T-cell (primary cell): Measurements from ENCODE around the gene KIAA1328. TPM values are rescaled to one million over a fixed set of nuclear protein-coding genes. Genes with fewer than 3 reads are reported as not detected.

ENCODE experiments used
- ATAC-seq, 4 experiments: fragments of 200-7000 bp in 3 of 4; fragments of 150-1000 bp in 1 of 4; cut with Tn5 transposase; replicated peaks in 1 of 4; 1 replicate in 3 of 4; 2 replicates in 1 of 4; pipeline ENCODE4 v1.10.0; 2021; ENCODE audit warnings: moderate library complexity in 3 of 4, mild to moderate bottlenecking in 2 of 4, moderate number of reproducible peaks in 1 of 4
- CTCF ChIA-PET, 2 donors: fragments of 300-600 bp; sonication (Branson Sonifier 250); formaldehyde crosslinking; loops; one replicate each; lab custom pipeline; 2022; ENCODE audit warnings: antibody characterized with exemption in 2 of 2; lab: Charles Lee
- POLR2A ChIA-PET, 2 donors: fragments of 300-600 bp; sonication (Branson Sonifier 250); formaldehyde crosslinking; loops; one replicate each; lab custom pipeline; 2022; ENCODE audit warnings: antibody characterized with exemption in 2 of 2; lab: Charles Lee
- DNase-seq, 35 experiments: peaks; one replicate each; pipeline versions ENCODE4 v3.0.0 to v3.0.0-alpha.2; 2013 to 2023
- H3K27ac ChIP-seq: one replicate; pipeline ENCODE4 v1.5.1; 2013; ENCODE audit warnings: low read length
- H3K27me3 ChIP-seq, 2 experiments: replicated peaks in 1 of 2; 1 replicate in 1 of 2; 2 replicates in 1 of 2; pipeline versions ENCODE4 v1.6.1 to v1.7.0; 2013; ENCODE audit warnings: low read length in 1 of 2, mixed read lengths in 1 of 2; ENCODE audit not compliant: control insufficient read depth in 2 of 2, insufficient read depth in 2 of 2; ENCODE audit errors: extremely low read depth in 1 of 2
- H3K36me3 ChIP-seq, 2 donors: 1 replicate in 1 of 2; 2 replicates in 1 of 2; pipeline versions ENCODE4 v1.6.1 to v1.7.0; 2013; ENCODE audit warnings: low read length in 1 of 2; ENCODE audit not compliant: control insufficient read depth in 2 of 2, insufficient read depth in 1 of 2; ENCODE audit errors: extremely low read depth in 1 of 2
- H3K4me1 ChIP-seq, 2 experiments: 1 replicate in 1 of 2; 2 replicates in 1 of 2; pipeline versions ENCODE4 v1.6.1 to v1.7.0; 2013; ENCODE audit warnings: low read length in 2 of 2, mixed read lengths in 1 of 2; ENCODE audit not compliant: insufficient read depth in 2 of 2, control insufficient read depth in 1 of 2; ENCODE audit errors: extremely low read depth in 1 of 2
- H3K4me3 ChIP-seq, 2 donors: 1 replicate in 1 of 2; 2 replicates in 1 of 2; pipeline versions ENCODE4 v1.5.1 to v1.7.0; 2013; ENCODE audit warnings: mild to moderate bottlenecking in 2 of 2, low read length in 1 of 2, moderate library complexity in 1 of 2; ENCODE audit not compliant: control insufficient read depth in 1 of 2; ENCODE audit errors: extremely low read depth in 1 of 2
- H3K9me3 ChIP-seq: 2 replicates; pipeline ENCODE4 v1.7.0; 2013
- H3K27ac Mint-ChIP-seq, 2 donors: one replicate each; pipeline ENCODE4 v1.8.0; 2020 to 2021; ENCODE audit warnings: mild to moderate bottlenecking in 2 of 2, mixed read lengths in 2 of 2
- H3K27me3 Mint-ChIP-seq, 2 donors: one replicate each; pipeline ENCODE4 v1.8.0; 2021 to 2022; ENCODE audit warnings: mixed read lengths in 2 of 2
- H3K36me3 Mint-ChIP-seq: one replicate; pipeline ENCODE4 v1.8.0; 2021; ENCODE audit warnings: mixed read lengths
- H3K4me1 Mint-ChIP-seq, 3 donors: one replicate each; pipeline ENCODE4 v1.8.0; 2020 to 2022; ENCODE audit warnings: mixed read lengths in 3 of 3, mild to moderate bottlenecking in 1 of 3
- H3K4me3 Mint-ChIP-seq, 3 donors: one replicate each; pipeline ENCODE4 v1.8.0; 2020 to 2022; ENCODE audit warnings: mild to moderate bottlenecking in 3 of 3, mixed read lengths in 3 of 3, moderate library complexity in 3 of 3
- H3K9me3 Mint-ChIP-seq, 3 donors: one replicate each; pipeline ENCODE4 v1.8.0; 2020 to 2022; ENCODE audit warnings: mixed read lengths in 3 of 3
- WGBS: methylation state at CpG from one replicate; pipeline ENCODE4 v1.1.5; 2013; ENCODE audit warnings: missing lambda C conversion rate; ENCODE audit not compliant: insufficient coverage; 5-methylcytosine and 5-hydroxymethylcytosine counted together
- total RNA-seq, 35 experiments: library from RNA in 6 of 35; stranded (reverse) in 6 of 35; fragments of 120-200 nt in 1 of 35; gene quantifications; one replicate each; pipeline versions ENCODE4 v1.2.1 to v1.2.4 and lab custom pipeline; 2013 to 2026

The KIAA1328 gene
- total RNA-seq, 5 donors from 2014 or later (not counting 1 experiment from before 2014, with no cell fraction given): 10.0 to 17.0 (median 11.5) TPM

DNA sequence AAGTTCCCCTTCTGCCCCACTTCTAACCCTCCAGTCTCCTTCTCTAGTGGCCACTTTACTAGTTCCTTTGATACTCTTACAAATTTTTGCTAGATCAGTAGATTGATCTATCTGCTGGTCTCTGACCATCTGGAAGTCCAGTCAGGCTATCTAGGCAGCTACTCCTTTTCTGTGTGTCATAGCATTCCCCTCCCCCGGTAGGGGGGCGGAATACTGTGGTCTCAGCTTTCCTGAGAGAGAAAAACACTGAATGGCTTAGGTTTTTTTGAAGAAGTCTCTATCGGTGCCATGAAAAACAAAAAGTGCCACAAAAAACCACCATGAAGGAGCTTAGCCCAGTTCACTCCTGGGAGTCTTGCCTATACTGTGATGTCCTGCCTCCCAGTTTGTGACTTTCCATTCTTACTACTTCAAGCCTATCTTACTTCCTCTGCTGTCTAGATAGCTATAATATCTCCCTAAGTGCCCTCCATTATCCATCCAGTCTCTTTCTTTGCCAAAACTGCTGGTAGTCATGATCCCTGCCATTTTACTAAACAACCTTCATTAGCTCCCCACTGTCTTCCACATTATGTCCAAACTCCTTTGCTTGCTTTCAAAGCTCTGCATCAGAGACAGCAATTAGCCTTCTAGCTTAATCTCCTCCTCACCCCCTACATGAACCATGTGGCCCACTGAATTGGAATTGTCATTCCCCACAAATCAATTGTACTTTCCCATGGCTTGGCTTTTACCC lies 30.0 kb upstream of the KIAA1328 start:
- Histone ChIP-seq H3K27me3 (no peaks in the 10 kb centered on the region), H3K4me3 (no peak overlapping the region), H3K4me1 (no peaks in the 10 kb centered on the region), H3K36me3 (peaks cover 5 to 74% of the 10 kb centered on the region in 2 donors), H3K9me3 (no peaks in the 10 kb centered on the region), H3K27ac (no peak overlapping the region)
- no peak for DNase-seq
- Mint-ChIP-seq H3K4me3 (no peak overlapping the region), H3K4me1 (no peaks in the 10 kb centered on the region), H3K27me3 (no peaks in the 10 kb centered on the region), H3K27ac (no peak overlapping the region), H3K9me3 (no peaks in the 10 kb centered on the region), H3K36me3 (peaks cover 80% of the 10 kb centered on the region)
- ChIA-PET CTCF (interaction anchor here in 1 of 2 donors (1.7 kb wide), 1 partner anchor 11 kb away, joined by 6 read pairs; no protein-coding TSS in a partner anchor), POLR2A (interaction anchor here in 1 of 2 donors (0.6 kb wide), 1 partner anchor 104 kb away, joined by 3 read pairs; no protein-coding TSS in a partner anchor)
- no peak for ATAC-seq
- no CpG with 5 or more reads among the region's 3 CpGs for WGBS

DNA sequence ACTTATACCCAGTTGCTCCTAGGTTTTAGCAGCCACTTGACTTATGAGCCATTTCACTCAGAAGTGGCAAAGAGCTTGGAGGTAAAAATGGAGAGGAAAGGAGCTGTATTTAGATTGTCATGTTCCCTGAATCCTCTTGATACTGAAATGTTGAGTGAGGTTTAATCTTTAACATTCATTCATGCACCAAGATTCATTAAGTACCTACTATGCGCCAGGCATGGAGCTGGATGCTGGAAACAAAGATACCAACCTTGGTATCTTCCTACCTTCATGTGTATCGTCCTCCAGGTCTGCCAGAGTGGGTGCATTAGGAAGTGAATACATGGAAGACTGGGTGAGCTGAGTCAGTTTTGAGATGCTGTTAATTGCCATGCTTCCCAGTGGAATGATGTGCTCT lies 23.8 kb upstream of the KIAA1328 start:
- POLR2A ChIA-PET: no interaction called here

DNA sequence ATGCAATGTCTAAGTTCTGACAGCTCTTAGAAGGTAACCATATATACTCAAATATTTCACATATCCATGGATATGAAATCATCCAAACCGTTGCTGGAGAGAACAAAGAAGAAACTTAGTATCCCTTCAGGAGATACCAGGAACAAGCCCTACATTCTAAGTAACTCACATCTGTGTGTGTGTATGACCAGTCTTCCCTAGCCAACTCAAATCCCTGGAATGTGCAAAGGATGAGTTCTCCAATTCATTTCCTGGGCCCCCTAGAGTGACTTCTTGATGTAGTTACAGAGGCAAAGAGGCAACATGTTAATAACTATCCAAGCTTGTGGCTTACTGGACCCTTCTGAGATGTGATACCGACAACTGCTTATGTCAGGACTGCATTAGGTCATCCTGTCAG lies 20.2 kb upstream of the KIAA1328 start:
- H3K9me3 Mint-ChIP-seq: no peaks in the 10 kb centered on the region
- ChIA-PET POLR2A (no interaction called here), CTCF (interaction anchor here (0.6 to 2.4 kb wide), 7 partner anchors 9 to 1396 kb away, joined by 3 to 14 read pairs (median 5); partner anchors contain the start of genes KIAA1328 (in 1 of the 2) and TPGS2 (in 1 of the 2))
- peaks cover 0 to 6% (median 6%) of the 10 kb centered on the region in 3 donors for H3K4me1 Mint-ChIP-seq
- H3K36me3 Mint-ChIP-seq: peaks cover 42% of the 10 kb centered on the region
- ATAC-seq (no peak), DNase-seq (no peak)
- H3K4me3 Mint-ChIP-seq: no peak overlapping the region
- H3K27me3 Mint-ChIP-seq: no peaks in the 10 kb centered on the region
- Histone ChIP-seq H3K9me3 (no peaks in the 10 kb centered on the region), H3K4me3 (no peak overlapping the region), H3K4me1 (peaks cover 0 to 2% of the 10 kb centered on the region in 2 experiments), H3K36me3 (peaks cover 10 to 51% of the 10 kb centered on the region in 2 donors), H3K27me3 (no peaks in the 10 kb centered on the region), H3K27ac (no peak overlapping the region)
- WGBS: 100% methylated on average over 1 of the region's 2 CpGs
- H3K27ac Mint-ChIP-seq: no peak overlapping the region

More for the DNA sequence above, 23.8 kb upstream of the KIAA1328 start:
- Mint-ChIP-seq H3K27ac (no peak overlapping the region), H3K4me1 (peaks cover 0 to 6% (median 6%) of the 10 kb centered on the region in 3 donors), H3K36me3 (peaks cover 60% of the 10 kb centered on the region), H3K9me3 (no peaks in the 10 kb centered on the region), H3K4me3 (no peak overlapping the region), H3K27me3 (no peaks in the 10 kb centered on the region)
- Histone ChIP-seq H3K27me3 (no peaks in the 10 kb centered on the region), H3K4me3 (no peak overlapping the region), H3K4me1 (peaks cover 0 to 2% of the 10 kb centered on the region in 2 experiments), H3K27ac (no peak overlapping the region), H3K36me3 (peaks cover 10 to 62% of the 10 kb centered on the region in 2 donors), H3K9me3 (no peaks in the 10 kb centered on the region)
- ATAC-seq: no peak
- no peak for DNase-seq
- no CpG with 5 or more reads among the region's 2 CpGs for WGBS
- CTCF ChIA-PET: interaction anchor here in 1 of 2 donors (1.6 kb wide), 1 partner anchor 24 kb away, joined by 4 read pairs; the partner anchor contains the start of genes KIAA1328 and TPGS2

DNA sequence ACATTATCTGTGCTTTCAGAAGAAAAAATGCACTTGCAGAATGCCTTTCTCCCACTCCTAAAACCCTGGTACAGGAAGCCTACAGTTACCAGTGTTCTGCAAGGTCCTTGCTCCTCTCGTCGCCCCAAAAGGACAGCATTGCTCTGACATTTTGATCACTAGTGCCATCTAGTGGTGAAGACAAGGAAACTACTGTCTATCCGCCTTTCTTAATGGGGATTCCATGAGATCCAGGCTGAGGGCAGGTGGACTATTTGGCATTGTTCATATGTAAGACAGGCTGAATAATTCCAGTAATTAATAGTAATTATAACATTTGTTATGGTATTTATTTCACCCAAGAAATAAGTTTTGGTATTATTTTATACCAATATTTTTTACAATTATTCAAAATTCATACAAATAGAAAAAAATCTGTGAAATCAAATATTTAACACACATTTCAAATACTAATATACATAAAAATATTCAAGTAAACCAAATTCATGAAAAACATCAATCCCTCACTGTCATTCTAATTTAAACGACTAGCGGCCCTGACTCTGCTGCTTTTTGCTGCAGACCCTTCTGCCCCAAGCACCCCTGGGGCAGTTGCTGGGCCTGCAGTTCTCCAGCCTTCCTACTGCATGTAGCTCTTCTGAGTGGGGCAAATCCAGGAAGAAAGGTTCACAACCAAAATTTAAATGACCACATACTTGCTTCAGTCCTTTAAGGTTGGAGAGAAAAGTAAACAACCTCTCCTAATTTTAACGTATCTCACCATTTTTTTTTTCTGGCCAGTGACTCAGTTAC lies 19.1 kb upstream of the KIAA1328 start:
- no peaks in the 10 kb centered on the region for H3K9me3 Mint-ChIP-seq
- H3K4me1 Mint-ChIP-seq: peaks cover 0 to 9% (median 6%) of the 10 kb centered on the region in 3 donors
- DNase-seq (peak in 27 of 35 experiments; percentile 1 to 76 (median 14)), ATAC-seq (peak; percentile 81 to 87 (median 84))
- H3K36me3 Mint-ChIP-seq: peaks cover 40% of the 10 kb centered on the region
- no peak overlapping the region for H3K4me3 Mint-ChIP-seq
- Histone ChIP-seq H3K4me1 (peaks cover 0 to 2% of the 10 kb centered on the region in 2 experiments), H3K9me3 (no peaks in the 10 kb centered on the region), H3K27me3 (no peaks in the 10 kb centered on the region), H3K27ac (no peak overlapping the region), H3K36me3 (peaks cover under 1 to 50% of the 10 kb centered on the region in 2 donors), H3K4me3 (no peak overlapping the region)
- H3K27ac Mint-ChIP-seq: no peak overlapping the region
- CTCF ChIA-PET: interaction anchor here (0.7 to 2.4 kb wide), 13 partner anchors 9 to 807 kb away, joined by 3 to 14 read pairs (median 5); partner anchors contain the start of genes KIAA1328 (in 2 of the 2) and TPGS2 (in 2 of the 2)
- 100% methylated on average over 2 of the region's 6 CpGs for WGBS
- POLR2A ChIA-PET: no interaction called here
- no peaks in the 10 kb centered on the region for H3K27me3 Mint-ChIP-seq

DNA sequence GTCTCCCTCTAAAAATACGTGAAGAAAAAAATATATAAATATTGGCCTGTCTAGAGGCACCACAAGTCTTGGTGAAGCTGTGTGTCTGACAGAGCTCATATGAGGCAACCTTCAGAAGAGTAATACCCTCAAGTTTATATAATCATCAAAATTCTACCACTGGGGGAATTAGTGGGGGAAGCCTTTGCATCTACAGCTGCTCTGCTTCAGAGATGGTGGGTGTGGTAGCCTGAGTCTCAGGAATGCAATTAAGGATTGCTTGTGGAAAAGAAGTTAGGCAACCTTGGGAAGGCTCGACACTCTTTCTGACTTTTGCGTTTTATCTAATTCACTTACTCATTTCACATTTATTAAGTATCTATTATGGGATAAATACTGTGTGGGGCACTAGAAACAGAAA lies 17.5 kb upstream of the KIAA1328 start:
- Mint-ChIP-seq H3K27me3 (no peaks in the 10 kb centered on the region), H3K4me1 (peaks cover 0 to 9% (median 6%) of the 10 kb centered on the region in 3 donors), H3K36me3 (peaks cover 23% of the 10 kb centered on the region), H3K4me3 (no peak overlapping the region), H3K9me3 (no peaks in the 10 kb centered on the region), H3K27ac (no peak overlapping the region)
- Histone ChIP-seq H3K36me3 (peaks cover 0 to 38% of the 10 kb centered on the region in 2 donors), H3K4me3 (no peak overlapping the region), H3K9me3 (no peaks in the 10 kb centered on the region), H3K27ac (no peak overlapping the region), H3K4me1 (peaks cover 0 to 2% of the 10 kb centered on the region in 2 experiments), H3K27me3 (no peaks in the 10 kb centered on the region)
- ChIA-PET CTCF (interaction anchor here (0.6 to 2.4 kb wide), 8 partner anchors 8 to 897 kb away, joined by 3 to 6 read pairs (median 4); partner anchors contain the start of genes KIAA1328 (in 1 of the 2) and TPGS2 (in 1 of the 2)), POLR2A (no interaction called here)
- no peak for DNase-seq
- no CpG with 5 or more reads among the region's 3 CpGs for WGBS
- no peak for ATAC-seq

DNA sequence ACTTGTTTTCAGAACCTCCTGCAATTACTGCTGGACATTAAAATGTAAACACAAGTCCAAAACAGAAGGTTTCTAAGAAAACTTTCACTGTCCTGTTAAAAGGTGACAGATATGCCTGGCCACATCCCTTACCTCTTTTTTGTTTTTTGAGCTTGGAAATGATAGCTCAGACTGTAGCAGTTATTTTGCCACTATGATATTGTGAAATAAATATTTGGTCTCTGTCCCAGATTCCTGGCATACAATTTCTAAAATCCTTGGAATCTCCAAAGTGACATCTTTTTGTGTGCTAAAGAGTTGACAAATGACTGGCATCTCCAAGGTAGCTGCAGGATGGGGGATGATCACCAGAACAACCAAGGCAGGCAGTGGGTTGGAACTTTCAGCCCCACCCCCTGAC lies 17.0 kb upstream of the KIAA1328 start:
- Mint-ChIP-seq H3K27me3 (no peaks in the 10 kb centered on the region), H3K27ac (no peak overlapping the region), H3K4me1 (peaks cover 0 to 9% (median 6%) of the 10 kb centered on the region in 3 donors), H3K4me3 (no peak overlapping the region), H3K9me3 (no peaks in the 10 kb centered on the region), H3K36me3 (peaks cover 24% of the 10 kb centered on the region)
- ChIA-PET POLR2A (no interaction called here), CTCF (interaction anchor here (0.9 to 2.4 kb wide), 5 partner anchors 11 to 794 kb away, joined by 3 to 7 read pairs (median 6); partner anchors contain the start of genes KIAA1328 (in 2 of the 2) and TPGS2 (in 2 of the 2))
- DNase-seq (no peak), ATAC-seq (no peak)
- Histone ChIP-seq H3K4me3 (no peak overlapping the region), H3K27ac (no peak overlapping the region), H3K27me3 (no peaks in the 10 kb centered on the region), H3K4me1 (peaks cover 0 to 2% of the 10 kb centered on the region in 2 experiments), H3K36me3 (peaks cover 0 to 38% of the 10 kb centered on the region in 2 donors), H3K9me3 (no peaks in the 10 kb centered on the region)
